Measurements from ENCODE around the gene BMX.

The BMX gene

GRCh38 chrX:15547356-15547755 is 46.7 kb downstream of the BMX start:
- no peak for TF ChIP-seq ZFX (IDR thresholded peaks at IDR 0.05; ENCODE audit: borderline replicate concordance)
- TF ChIP-seq, protein P1, sequence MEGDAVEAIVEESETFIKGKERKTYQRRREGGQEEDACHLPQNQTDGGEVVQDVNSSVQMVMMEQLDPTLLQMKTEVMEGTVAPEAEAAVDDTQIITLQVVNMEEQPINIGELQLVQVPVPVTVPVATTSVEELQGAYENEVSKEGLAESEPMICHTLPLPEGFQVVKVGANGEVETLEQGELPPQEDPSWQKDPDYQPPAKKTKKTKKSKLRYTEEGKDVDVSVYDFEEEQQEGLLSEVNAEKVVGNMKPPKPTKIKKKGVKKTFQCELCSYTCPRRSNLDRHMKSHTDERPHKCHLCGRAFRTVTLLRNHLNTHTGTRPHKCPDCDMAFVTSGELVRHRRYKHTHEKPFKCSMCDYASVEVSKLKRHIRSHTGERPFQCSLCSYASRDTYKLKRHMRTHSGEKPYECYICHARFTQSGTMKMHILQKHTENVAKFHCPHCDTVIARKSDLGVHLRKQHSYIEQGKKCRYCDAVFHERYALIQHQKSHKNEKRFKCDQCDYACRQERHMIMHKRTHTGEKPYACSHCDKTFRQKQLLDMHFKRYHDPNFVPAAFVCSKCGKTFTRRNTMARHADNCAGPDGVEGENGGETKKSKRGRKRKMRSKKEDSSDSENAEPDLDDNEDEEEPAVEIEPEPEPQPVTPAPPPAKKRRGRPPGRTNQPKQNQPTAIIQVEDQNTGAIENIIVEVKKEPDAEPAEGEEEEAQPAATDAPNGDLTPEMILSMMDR (IDR thresholded peaks at IDR 0.05), result no peak
- H3K27ac ChIP-seq, result no peak overlapping the region

GRCh38 chrX:15549189-15550012 is 48.8 kb downstream of the BMX start:
- H3K27ac ChIP-seq, result no peak overlapping the region
- TF ChIP-seq, protein P1 (IDR thresholded peaks at IDR 0.05), result no peak
- TF ChIP-seq ZFX (IDR thresholded peaks at IDR 0.05; ENCODE audit: borderline replicate concordance), result no peak

GRCh38 chrX:15559227-15559626 is 58.6 kb downstream of the BMX start:
- H3K27ac ChIP-seq, result no peak overlapping the region
- TF ChIP-seq ZFX (IDR thresholded peaks at IDR 0.05; ENCODE audit: borderline replicate concordance), result no peak
- TF ChIP-seq, protein P1 (IDR thresholded peaks at IDR 0.05), result no peak

GRCh38 chrX:15560924-15561323 is 60.3 kb downstream of the BMX start:
- no peak for TF ChIP-seq ZFX (IDR thresholded peaks at IDR 0.05; ENCODE audit: borderline replicate concordance)
- TF ChIP-seq, protein P1 (IDR thresholded peaks at IDR 0.05), result no peak
- H3K27ac ChIP-seq, result no peak overlapping the region

DNA sequence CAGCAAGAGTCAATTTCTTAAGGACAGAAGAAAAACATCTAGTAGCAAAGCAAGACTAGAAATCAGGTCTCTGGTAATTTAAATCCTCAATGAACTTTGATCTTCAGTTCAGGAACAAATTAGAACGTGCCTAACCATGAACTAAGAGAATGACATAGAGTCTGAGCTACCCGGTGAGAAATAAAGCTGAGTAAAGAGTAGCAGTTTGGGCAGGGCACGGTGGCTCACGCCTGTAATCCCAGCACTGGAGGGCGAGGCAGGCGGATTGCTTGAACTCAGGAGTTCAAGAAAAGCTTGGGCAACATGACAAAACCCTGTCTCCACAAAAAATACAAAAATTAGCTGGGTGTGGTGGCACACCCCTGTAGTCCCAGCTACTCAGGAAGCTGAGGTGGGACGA is 62.4 kb downstream of the BMX start:
- H3K27ac ChIP-seq, result no peak overlapping the region
- TF ChIP-seq ZFX (IDR thresholded peaks at IDR 0.05; ENCODE audit: borderline replicate concordance), result no peak
- TF ChIP-seq, protein P1 (IDR thresholded peaks at IDR 0.05), result no peak

GRCh38 chrX:15564981-15565579 is 64.5 kb downstream of the BMX start:
- TF ChIP-seq, protein P1 (IDR thresholded peaks at IDR 0.05), result peak; percentile 77
- no peak for TF ChIP-seq ZFX (IDR thresholded peaks at IDR 0.05; ENCODE audit: borderline replicate concordance)

GRCh38 chrX:15566244-15566643 is 65.6 kb downstream of the BMX start:
- TF ChIP-seq, protein P1 (IDR thresholded peaks at IDR 0.05), result no peak
- no peak for TF ChIP-seq ZFX (IDR thresholded peaks at IDR 0.05; ENCODE audit: borderline replicate concordance)
- no peak overlapping the region for H3K27ac ChIP-seq

More at GRCh38 chrX:15564981-15565579, 64.5 kb downstream of the BMX start:
- H3K27ac ChIP-seq, result no peak overlapping the region
